HL-60 (cell line): ENCODE results near the gene SLC22A23.

Source experiments
- DNase-seq, 2 experiments: peaks; one replicate each; pipeline ENCODE4 v3.0.0-alpha.2; 2010 to 2020; ENCODE audit warnings: low read depth in 1 of 2, low spot score in 1 of 2
- H3K27ac ChIP-seq: fragments of 250-450 bp; sonication (Bioruptor Pico); replicated peaks from 2 replicates; pipeline ENCODE4 v1.5.1; 2020; ENCODE audit warnings: mild to moderate bottlenecking, moderate library complexity
- H3K27me3 ChIP-seq: fragments of 250-450 bp; sonication (Bioruptor Pico); 2 replicates; pipeline ENCODE4 v1.5.1; 2021; ENCODE audit warnings: mild to moderate bottlenecking, moderate library complexity; ENCODE audit not compliant: insufficient read depth, poor library complexity, severe bottlenecking
- H3K4me3 ChIP-seq: replicated peaks from 2 replicates; pipeline ENCODE4 v1.5.1; 2011; ENCODE audit warnings: mild to moderate bottlenecking, control low read depth, low read length; ENCODE audit not compliant: insufficient read depth
- CTCF ChIP-seq: IDR thresholded peaks from one replicate; pipeline ENCODE4 v1.5.1; 2011; ENCODE audit warnings: low read length, control low read depth, inconsistent platforms; ENCODE audit not compliant: insufficient read depth
- GABPA ChIP-seq: IDR thresholded peaks from 2 replicates; pipeline ENCODE4 v1.6.1; 2012; ENCODE audit warnings: low read depth
- POLR2AphosphoS5 ChIP-seq: IDR thresholded peaks from 2 replicates; pipeline ENCODE4 v1.6.1; 2012; ENCODE audit warnings: low read depth
- REST ChIP-seq: IDR thresholded peaks from 2 replicates; pipeline ENCODE4 v1.6.1; 2012; ENCODE audit warnings: low read depth; ENCODE audit not compliant: insufficient replicate concordance
- SPI1 ChIP-seq: IDR thresholded peaks from 2 replicates; pipeline ENCODE4 v1.6.1; 2012; ENCODE audit warnings: low read depth, mild to moderate bottlenecking, borderline replicate concordance

Gene SLC22A23

GRCh38 chr6:3323696-3324261 is 133.1 kb downstream of the SLC22A23 start:
- no peak overlapping the region for H3K27ac ChIP-seq

GRCh38 chr6:3323148-3323547 is 133.7 kb downstream of the SLC22A23 start:
- TF ChIP-seq POLR2AphosphoS5 (no peak), GABPA (no peak), SPI1 (no peak)
- H3K4me3 ChIP-seq = no peak overlapping the region
- peaks cover 10% of the 10 kb centered on the region for H3K27me3 ChIP-seq
- H3K27ac ChIP-seq = no peak overlapping the region
- DNase-seq = no peak

More at GRCh38 chr6:3323696-3324261, 133.1 kb downstream of the SLC22A23 start:
- no peak for DNase-seq
- H3K4me3 ChIP-seq = no peak overlapping the region
- TF ChIP-seq SPI1 (no peak), REST (no peak), GABPA (no peak), POLR2AphosphoS5 (no peak), CTCF (no peak)
- H3K27me3 ChIP-seq = peaks cover 10% of the 10 kb centered on the region

- TF ChIP-seq SPI1 (no peak), REST (no peak), POLR2AphosphoS5 (no peak), GABPA (no peak), CTCF (no peak)
- no peak overlapping the region for H3K27ac ChIP-seq
- peaks cover 10% of the 10 kb centered on the region for H3K27me3 ChIP-seq
- DNase-seq = no peak
- no peak overlapping the region for H3K4me3 ChIP-seq
These were observed 134.4 kb downstream of the SLC22A23 start for GRCh38 chr6:3322366-3322890.

GRCh38 chr6:3321875-3322274 is 135.0 kb downstream of the SLC22A23 start:
- Histone ChIP-seq H3K27me3 (peaks cover 10% of the 10 kb centered on the region), H3K27ac (no peak overlapping the region), H3K4me3 (no peak overlapping the region)
- TF ChIP-seq REST = no peak
- TF ChIP-seq SPI1 = no peak
- TF ChIP-seq POLR2AphosphoS5 = no peak
- no peak for TF ChIP-seq CTCF
- no peak for TF ChIP-seq GABPA
- no peak for DNase-seq
